Measurements from ENCODE around the gene SLC4A1.

The SLC4A1 gene

GRCh38 chr17:44267165-44267455, 825 bp downstream of the SLC4A1 start:
- no peaks in the 10 kb centered on the region for H3K36me3 ChIP-seq (ENCODE audit: insufficient read depth, low read length)
- H3K79me2 ChIP-seq (ENCODE audit: insufficient read depth, low read length): no peaks in the 10 kb centered on the region
- H3K27ac ChIP-seq (ENCODE audit: low read length): no peak overlapping the region
- H3K4me1 ChIP-seq (ENCODE audit: insufficient read depth, low read length): no peaks in the 10 kb centered on the region
- no peaks in the 10 kb centered on the region for H3K9me3 ChIP-seq (ENCODE audit: insufficient read depth, low read length, severe bottlenecking)
- no peak for TF ChIP-seq EZH2 (IDR thresholded peaks at IDR 0.05; ENCODE audit: borderline replicate concordance, low read depth, low read length, severe bottlenecking)
- no peak for TF ChIP-seq CTCF (IDR thresholded peaks at IDR 0.05; ENCODE audit: borderline replicate concordance, extremely low read depth, low read length, poor library complexity, severe bottlenecking)
- no peak for DNase-seq
- H3K9ac ChIP-seq (ENCODE audit: low read depth, low read length): no peak overlapping the region
- H2AFZ ChIP-seq (ENCODE audit: low read depth, low read length): no peak overlapping the region
- ATAC-seq (ENCODE audit: insufficient read depth, low read depth): no peak
- peaks cover 2% of the 10 kb centered on the region for H3K27me3 ChIP-seq (ENCODE audit: insufficient read depth, low read length, poor library complexity)
- H3K4me3 ChIP-seq (ENCODE audit: low read depth in 1 of 2, low read length in 2 of 2): no peak overlapping the region
- H3K4me2 ChIP-seq (ENCODE audit: insufficient read depth, low read length): no peak overlapping the region
- no peaks in the 10 kb centered on the region for H4K20me1 ChIP-seq (ENCODE audit: insufficient read depth, low read length)

- H3K79me2 ChIP-seq (ENCODE audit: insufficient read depth, low read length): no peaks in the 10 kb centered on the region
- TF ChIP-seq CTCF (IDR thresholded peaks at IDR 0.05; ENCODE audit: borderline replicate concordance, extremely low read depth, low read length, poor library complexity, severe bottlenecking): no peak
- no peak for TF ChIP-seq EZH2 (IDR thresholded peaks at IDR 0.05; ENCODE audit: borderline replicate concordance, low read depth, low read length, severe bottlenecking)
These were observed 1.4 kb downstream of the SLC4A1 start for GRCh38 chr17:44266402-44267164.

GRCh38 chr17:44263345-44263902, 4.5 kb downstream of the SLC4A1 start:
- Histone ChIP-seq H3K27me3 (ENCODE audit: insufficient read depth, low read length, poor library complexity) (peaks cover 2% of the 10 kb centered on the region), H3K27ac (ENCODE audit: low read length) (no peak overlapping the region), H4K20me1 (ENCODE audit: insufficient read depth, low read length) (no peaks in the 10 kb centered on the region), H3K4me2 (ENCODE audit: insufficient read depth, low read length) (no peak overlapping the region), H3K9ac (ENCODE audit: low read depth, low read length) (no peak overlapping the region), H2AFZ (ENCODE audit: low read depth, low read length) (no peak overlapping the region), H3K9me3 (ENCODE audit: insufficient read depth, low read length, severe bottlenecking) (no peaks in the 10 kb centered on the region), H3K36me3 (ENCODE audit: insufficient read depth, low read length) (no peaks in the 10 kb centered on the region), H3K79me2 (ENCODE audit: insufficient read depth, low read length) (no peaks in the 10 kb centered on the region), H3K4me3 (ENCODE audit: low read depth in 1 of 2, low read length in 2 of 2) (no peak overlapping the region), H3K4me1 (ENCODE audit: insufficient read depth, low read length) (no peaks in the 10 kb centered on the region)
- DNase-seq (no peak), ATAC-seq (ENCODE audit: insufficient read depth, low read depth) (no peak)
- TF ChIP-seq CTCF (IDR thresholded peaks at IDR 0.05; ENCODE audit: borderline replicate concordance, extremely low read depth, low read length, poor library complexity, severe bottlenecking) (no peak), EZH2 (IDR thresholded peaks at IDR 0.05; ENCODE audit: borderline replicate concordance, low read depth, low read length, severe bottlenecking) (no peak)

More at GRCh38 chr17:44266402-44267164, 1.4 kb downstream of the SLC4A1 start:
- H3K27me3 ChIP-seq (ENCODE audit: insufficient read depth, low read length, poor library complexity): peaks cover 2% of the 10 kb centered on the region
- H2AFZ ChIP-seq (ENCODE audit: low read depth, low read length): no peak overlapping the region
- H3K9ac ChIP-seq (ENCODE audit: low read depth, low read length): no peak overlapping the region
- ATAC-seq (ENCODE audit: insufficient read depth, low read depth): no peak
- no peaks in the 10 kb centered on the region for H3K36me3 ChIP-seq (ENCODE audit: insufficient read depth, low read length)
- DNase-seq: no peak
- H3K9me3 ChIP-seq (ENCODE audit: insufficient read depth, low read length, severe bottlenecking): no peaks in the 10 kb centered on the region
- H3K4me2 ChIP-seq (ENCODE audit: insufficient read depth, low read length): no peak overlapping the region
- H4K20me1 ChIP-seq (ENCODE audit: insufficient read depth, low read length): no peaks in the 10 kb centered on the region
- H3K4me1 ChIP-seq (ENCODE audit: insufficient read depth, low read length): no peaks in the 10 kb centered on the region
- H3K27ac ChIP-seq (ENCODE audit: low read length): no peak overlapping the region
- no peak overlapping the region for H3K4me3 ChIP-seq (ENCODE audit: low read depth in 1 of 2, low read length in 2 of 2)

All from DND-41 (cell line).